Stimulated activated CD8-positive, alpha-beta memory T cell treated with anti-CD3 and anti-CD28 coated beads, Interleukin-15, amount 100 ng/mL, for 48 hours (primary cell): ENCODE results near the gene CCR1.
A peak's percentile ranks its signal among the peaks of the same experiment; 100 is the strongest.

Experiments used
- DNase-seq, 2 donors: peaks; one replicate each; pipeline ENCODE4 v3.0.0-alpha.2; 2020; ENCODE audit warnings: low read depth in 2 of 2

CCR1 gene

DNA sequence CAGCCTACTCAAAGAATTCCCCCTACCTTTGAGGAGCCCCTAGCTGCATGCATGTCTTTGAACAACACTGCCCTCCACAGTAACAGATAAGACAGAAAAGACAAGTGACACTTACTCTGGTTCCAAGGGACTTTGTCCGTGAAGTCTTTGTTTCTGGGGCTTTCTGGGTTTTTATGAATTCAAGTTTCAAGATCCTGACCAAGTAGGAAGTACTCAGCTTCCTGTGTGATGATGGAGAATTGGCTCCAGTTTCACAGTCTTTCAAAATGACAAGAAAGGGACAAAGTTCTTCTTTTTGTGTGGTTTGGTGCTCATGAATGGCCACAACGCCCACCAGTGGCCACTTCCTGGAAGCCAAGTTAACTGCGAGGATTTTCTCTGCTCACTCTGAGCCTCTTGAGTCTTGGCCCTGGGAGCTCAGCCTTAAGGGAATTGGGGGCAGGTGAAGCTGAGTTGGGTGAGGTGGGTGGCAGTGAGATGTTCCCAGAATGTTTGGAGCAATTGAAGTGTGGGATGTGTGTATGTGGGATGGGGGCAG is at the start of gene CCR1:
Gene CCR1 (minus strand): TSS at position 147 of the 538 bp plus-strand sequence. CDS start 4,000 bp downstream, outside the sequence.
- DNase-seq = peak; percentile 56 to 67

DNA sequence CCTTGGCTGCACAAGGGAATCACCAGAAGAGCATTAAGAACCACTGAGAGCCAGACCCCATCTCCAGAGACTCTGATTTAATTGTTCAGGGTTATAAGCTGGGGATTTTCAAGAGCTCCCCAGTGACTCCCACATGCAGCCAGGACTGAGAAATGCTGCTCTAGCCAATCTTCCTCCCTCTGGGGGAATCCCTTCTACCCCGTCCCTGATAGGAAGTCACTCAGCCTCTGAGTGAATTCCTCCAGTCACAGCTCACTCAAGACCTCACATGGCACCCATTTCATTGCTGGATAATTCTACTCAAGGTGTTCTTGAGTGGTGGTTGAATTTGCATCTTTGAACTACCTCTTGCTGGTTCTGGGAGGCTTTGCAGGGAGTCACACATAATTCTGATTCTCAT is 44.9 kb upstream of the CCR1 start:
- DNase-seq = no peak

DNA sequence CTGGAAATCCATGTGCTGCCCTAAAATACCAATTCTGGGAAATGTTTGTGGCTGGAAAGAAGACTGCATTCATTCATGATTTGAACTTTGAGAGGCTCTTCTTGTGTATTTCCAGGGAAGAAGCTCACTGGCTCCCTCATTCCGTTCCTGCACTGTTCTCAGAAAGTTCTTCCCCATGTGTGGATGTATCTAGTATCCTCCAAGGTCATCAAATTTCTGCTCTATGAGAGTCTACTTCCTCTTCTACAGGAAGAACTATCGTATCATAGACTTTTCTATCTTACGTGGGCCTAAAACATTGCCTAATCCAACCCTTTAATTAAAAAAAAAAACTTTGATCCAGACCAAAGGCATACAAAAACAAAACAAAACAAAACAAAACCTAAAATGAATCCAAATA is 37.0 kb upstream of the CCR1 start:
- no peak for DNase-seq

DNA sequence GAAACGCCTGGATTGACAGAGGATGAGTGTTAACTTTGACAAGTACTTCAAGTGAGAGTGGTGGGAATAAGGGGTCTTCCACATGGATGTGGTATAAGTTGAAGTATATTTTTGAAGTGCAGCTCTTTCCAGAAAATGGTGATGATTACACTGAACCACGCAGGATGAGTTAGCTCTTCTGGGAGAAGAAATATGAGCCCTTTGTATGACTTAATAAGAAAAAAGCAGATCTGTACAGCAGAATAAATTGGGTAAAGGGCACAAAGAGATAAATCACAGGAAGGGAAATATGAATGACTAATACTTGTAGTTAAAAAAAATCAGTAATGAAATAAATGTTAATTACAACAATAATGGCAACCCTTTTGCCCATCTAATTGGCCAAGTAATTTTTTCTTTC is 35.4 kb upstream of the CCR1 start:
- no peak for DNase-seq

DNA sequence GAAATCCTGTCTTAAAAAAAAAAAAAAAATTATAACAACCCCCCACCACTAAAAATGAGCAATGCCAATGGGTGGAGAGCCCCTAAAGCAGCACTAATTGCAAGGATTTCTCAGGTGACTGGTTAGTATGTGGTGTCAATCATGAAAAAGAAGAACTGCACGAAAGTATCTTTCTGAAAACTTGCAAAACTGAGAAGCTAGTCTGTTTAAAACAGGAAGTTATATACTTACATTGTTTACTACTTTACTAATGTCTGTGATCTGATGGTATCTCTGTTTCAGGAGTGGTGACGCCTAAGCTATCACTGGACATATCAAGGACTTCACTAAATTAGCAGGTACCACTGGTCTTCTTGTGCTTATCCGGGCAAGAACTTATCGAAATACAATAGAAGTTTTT is 34.0 kb upstream of the CCR1 start, which contains the start of gene CCR3:
Gene CCR3 (plus strand): TSS at position 341 of the 400 bp plus-strand sequence. CDS start 22,699 bp downstream, outside the sequence.
- DNase-seq = no peak

DNA sequence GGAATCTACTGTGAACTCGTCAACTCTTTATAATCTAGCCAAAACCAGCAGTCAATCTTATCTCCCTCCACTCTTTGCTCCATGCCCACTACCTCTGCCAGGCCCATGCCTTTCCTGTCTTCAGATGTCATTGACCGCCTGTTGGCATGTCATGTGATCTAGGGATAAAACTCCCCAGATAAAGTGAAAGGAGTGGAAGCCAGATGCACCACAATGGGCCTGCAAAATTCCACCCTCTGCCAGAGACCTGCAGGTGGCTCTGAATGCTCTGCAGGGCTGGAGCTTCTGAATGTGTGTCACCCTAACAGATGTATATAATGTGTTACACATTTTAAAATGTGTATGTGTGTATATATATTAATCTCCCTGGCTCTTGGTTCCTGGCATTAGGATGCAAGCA is 31.8 kb upstream of the CCR1 start:
- DNase-seq = no peak

DNA sequence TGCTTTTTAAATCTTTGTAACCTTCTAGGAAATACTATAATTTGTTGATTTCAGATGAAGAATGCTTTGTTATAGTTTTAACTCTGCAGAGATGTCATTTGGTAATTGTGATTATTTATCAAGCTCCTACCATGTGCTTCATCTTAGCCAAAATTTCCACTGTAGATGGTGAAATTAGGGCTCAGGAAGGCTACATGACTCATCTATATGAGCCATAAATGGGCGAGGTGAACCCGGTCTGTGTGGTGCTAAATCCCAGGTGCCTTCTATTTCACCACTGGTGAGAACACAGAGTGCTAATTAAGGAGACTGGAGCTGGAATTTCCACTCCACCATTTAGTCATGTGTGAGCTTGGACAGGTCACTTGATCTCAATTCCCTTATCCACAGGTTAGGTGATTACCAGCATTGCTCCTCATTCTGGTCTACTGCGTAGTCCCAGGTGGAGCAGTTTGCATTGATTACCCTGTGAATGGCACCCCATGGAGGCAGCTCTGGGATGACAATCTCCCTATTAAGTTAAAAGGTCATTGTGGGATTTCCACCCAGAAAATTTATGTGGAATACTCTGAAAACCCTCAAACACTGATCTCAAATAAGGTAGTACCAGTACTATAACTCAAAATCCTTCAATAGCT is 31.3 kb upstream of the CCR1 start:
- DNase-seq = no peak

DNA sequence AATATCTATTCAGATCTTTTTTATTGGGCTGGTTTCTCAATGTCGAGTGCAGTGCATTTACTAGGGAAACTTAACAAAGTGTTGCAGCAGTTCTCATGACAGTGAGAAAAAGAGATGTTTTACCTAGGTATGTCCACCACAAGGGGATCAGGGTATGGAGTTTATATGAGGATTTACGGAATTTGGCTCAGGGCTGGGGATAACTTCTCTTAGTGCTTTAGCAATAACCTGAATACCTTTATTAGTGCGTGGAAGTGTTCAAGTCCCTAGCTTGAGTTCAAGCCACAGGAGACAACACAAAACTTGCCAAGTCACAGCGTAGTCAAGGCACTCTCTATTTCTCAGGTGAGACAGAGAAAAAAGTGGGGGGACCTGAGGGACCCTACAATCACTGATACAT is 30.3 kb upstream of the CCR1 start:
- DNase-seq = no peak

DNA sequence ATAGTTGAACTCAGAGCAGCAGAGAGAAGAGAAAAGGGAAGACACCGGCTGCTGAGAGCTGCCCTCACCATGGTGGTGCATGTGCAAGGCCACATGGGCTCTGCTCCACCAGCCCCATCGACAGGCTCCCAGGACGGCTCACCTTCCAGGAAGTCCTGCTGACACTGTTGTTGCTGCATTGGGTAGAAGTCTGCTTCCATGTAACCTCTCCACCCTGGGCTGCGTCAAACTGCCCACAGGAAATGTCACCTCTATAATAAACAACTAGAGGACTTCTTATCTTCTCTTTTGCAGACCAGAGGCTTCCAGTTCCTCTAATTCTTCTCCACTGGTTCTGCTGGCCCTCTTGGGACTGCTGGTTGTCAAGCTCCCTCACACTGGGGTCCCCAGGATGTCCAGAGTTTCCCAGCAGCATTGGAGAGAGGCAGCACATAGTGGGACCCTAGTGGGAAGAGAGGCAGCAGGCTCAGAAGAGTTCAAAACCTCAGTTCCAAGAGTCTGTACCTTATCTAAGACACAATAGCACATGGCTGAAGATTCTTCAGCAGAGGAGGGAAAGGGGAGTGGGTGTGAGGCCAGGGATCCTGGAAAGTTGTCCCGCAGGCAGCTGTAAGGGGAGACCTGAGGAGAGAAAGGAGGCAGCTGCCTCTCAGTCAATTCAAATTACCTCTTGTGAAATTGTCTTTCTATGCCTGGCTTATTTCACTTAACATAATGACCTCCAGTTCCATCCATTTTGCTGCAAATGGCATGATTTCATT is 28.4 kb upstream of the CCR1 start:
- DNase-seq = no peak

DNA sequence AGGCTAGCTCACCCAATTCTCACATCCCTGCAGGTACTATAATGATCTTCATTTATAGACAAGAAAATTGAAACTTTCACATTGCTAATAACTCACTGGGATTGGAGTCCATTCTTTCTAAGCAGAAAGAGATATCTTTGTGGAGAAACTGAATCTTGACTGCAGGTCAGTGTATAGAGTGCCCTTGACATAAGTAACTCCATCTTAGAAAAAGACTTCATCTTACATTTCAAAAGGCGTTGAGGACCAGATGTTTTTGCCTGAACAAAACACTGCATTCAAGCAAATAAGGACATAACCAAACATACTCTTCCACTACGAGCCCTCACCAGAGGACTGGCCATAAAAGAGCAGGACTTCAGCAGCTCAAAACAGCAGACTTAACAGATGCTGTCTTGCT is 27.3 kb upstream of the CCR1 start:
- DNase-seq = no peak

DNA sequence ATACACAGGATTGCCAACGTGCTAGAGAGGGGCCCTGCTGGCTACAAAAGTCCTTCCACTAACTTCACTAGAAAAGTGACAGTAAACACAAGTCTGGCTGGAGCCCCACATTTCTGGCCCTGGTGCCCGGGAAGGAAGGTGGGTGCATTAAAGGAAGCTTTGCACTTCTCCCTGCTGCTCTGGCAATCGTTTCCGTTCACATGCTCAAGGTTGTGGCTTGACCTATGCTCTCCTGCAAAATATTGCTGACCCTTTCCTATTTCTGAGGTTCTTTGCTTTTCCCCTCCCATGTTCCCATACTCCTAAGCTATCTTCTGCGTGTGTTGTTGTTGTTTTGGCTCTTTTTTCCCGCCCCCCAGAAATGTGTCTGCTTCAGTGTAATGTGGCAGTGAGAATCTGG is 25.1 kb upstream of the CCR1 start:
- no peak for DNase-seq

DNA sequence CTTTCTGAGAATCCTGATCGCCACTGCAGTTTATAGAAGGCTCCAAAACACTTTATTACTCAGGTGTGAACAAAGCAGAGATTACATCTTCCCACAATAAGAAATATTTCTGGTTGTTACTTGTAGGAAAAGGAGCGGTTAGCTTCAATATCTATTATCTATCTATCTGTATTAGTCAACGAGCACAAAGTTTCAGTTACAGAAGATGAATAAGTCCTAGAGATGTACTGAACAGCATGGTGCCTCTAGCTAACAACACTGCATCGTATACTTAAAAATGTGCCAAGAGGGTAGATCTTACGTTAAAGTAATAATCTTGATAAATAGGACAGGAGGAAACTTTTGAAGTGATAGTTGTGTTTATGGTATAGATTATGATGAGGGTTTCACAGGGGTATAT is 23.2 kb upstream of the CCR1 start:
- DNase-seq = no peak

DNA sequence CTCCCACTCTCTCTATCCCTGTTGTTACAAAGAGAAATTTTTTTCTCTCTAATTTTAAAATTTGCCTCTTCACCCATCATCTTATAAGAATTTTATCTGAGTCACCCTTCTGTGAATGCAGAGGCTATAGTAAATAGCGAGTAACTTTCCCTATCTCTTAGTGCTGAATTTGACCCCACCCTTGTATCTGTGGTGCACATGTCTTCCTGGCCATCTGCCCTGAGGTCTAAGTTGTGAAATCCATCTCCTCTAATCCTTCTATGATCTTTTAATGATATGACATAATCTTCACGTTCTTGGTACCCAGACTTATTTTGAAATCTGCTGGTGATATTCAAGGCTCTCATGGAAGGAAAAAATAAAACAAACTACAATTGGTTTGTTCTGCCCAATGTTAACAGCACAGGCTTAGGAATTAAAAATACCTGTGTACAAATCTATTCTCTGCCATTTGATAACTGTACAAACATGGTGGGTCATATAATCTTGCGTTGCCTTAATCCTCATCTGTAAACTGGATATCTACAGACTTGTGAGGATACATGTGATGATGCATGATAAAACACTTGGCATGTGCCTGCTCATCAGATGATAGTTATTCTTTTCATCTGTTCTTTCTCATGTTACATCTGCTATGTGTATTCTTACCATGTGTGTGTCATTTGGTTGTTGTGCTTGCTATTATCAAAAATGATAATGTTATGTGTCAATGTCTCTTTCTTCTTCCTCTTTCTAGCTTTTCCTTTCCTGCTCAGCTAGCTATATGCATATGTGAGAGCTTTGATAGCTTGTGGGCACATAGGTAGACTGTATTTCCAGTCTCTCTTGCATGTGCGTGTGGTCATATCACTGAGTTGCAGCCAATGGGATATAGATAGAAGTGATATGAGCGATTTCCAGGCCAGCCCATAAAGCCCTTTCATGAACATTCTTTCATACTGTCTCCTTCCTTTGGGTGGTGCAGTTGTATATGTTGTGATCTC is 20.4 kb upstream of the CCR1 start:
- no peak for DNase-seq

DNA sequence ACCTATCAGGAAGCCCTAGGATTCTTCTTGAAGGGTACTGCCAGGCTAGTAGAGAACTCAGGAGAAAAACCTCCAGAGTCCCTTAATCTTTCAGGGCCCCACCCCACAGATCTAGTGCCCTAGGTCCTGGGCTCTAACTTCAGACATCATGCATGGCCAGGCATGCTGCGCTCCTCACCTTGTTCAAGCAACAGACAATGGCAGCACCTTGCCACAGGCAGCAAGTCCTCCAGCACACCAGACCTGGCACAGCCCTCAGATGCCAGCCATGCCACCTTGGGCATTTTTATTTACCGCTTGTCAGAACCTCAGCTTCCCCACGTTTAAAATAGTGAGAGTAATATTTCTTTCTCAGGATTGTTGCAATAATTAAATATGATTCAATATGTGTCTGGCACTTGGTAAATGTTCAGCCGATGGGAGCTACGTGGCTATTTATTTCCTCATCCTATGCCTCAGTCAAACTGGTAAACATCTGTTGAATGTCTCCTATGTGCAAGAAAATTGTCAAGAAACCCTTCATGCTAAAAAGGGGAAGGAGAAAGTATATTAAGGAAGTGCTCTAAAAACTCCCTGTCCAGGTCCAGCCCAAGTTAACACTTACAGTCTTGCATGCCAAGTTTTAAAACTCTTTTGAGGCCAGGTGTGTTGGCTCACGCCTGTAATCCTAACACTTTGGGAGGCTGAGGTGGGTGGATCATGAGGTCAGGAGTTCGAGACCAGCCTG is 14.5 kb upstream of the CCR1 start:
- no peak for DNase-seq

DNA sequence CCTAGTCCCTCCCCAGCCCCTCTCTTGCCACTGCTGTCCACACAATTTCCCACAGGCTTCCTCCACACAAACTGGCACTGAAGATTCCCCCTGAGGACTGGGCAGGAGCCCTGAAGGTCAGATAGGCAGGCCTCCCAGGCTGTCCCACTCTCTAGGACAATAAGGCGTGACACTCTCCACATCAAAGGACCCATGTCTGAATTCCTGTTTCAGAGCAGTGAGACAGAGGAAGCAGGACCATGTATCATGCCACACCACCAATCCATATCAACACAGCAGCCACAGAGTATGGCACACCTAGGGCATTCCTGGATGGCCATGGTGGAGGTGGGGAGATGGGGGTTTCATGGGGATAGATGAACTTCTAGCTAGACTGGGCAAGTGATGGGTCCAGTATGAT is 13.8 kb upstream of the CCR1 start:
- no peak for DNase-seq

DNA sequence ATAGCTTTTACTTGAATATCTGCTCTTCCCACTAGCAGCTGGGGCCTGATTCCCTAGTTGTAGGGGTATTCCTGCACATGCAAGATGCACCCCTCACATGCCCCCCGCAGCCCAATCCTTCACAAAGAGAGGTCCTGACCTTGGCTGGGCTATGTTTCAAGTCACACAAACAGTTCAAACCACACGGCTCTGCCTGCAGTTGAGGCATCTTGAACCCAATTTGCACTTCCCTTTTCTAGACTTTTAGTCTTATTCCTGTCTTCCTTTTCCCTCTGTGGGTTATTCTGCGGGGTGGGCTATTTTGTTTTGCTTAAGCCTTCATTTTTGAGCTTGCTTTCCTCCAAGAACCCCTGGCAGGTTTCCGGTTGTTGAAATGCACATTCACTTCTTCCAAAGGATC is 13.3 kb upstream of the CCR1 start:
- no peak for DNase-seq

DNA sequence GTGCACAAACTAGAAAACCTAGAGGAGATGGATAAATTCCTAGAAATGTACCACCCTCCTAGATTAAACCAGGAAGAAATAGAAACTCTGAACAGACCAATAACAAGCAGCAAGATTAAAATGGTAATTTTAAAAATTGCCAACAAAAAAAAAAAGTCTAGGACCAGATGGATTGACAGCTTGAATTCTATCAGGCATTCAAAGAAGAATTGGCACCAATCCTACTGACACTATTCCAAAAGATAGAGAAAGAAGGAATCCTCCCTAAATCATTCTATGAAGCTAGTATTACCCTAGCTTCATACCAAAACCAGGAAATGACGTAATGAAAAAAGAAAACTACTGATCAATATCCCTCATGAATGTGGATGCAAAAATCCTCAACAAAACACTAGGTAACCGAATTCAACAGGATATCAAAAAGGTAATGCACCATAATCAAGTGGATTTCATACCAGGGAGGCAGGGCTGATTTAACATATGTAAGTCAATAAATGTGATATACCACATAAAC is 10.1 kb upstream of the CCR1 start:
- DNase-seq = no peak

DNA sequence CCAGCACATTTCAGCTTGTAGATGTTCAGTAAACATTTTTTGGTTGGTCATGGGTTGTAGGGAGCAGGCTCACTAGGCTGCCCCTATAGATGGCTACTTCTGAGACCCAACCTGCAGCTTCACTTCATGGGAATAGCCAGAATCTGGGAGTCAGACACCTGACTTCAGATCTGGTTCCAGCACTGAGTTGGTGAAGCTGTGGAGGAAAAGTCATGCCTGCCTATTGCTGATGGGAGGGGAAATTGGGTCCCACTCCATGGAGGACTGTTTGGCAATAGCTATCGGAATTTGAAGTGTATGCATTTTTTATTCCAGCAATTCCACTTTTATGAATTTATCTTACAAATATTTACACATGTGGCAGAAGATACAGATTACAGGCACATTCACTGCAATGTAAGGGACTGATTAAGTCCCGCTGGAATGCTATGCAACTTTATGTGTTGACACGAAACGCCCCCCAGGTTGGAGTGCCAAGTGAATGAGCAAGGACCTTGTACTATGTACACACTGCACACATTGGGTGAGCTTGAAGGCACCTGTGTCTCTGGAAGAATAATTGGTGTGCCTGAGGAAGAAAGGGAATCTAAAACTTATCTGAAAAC is 7.8 kb upstream of the CCR1 start:
- no peak for DNase-seq

DNA sequence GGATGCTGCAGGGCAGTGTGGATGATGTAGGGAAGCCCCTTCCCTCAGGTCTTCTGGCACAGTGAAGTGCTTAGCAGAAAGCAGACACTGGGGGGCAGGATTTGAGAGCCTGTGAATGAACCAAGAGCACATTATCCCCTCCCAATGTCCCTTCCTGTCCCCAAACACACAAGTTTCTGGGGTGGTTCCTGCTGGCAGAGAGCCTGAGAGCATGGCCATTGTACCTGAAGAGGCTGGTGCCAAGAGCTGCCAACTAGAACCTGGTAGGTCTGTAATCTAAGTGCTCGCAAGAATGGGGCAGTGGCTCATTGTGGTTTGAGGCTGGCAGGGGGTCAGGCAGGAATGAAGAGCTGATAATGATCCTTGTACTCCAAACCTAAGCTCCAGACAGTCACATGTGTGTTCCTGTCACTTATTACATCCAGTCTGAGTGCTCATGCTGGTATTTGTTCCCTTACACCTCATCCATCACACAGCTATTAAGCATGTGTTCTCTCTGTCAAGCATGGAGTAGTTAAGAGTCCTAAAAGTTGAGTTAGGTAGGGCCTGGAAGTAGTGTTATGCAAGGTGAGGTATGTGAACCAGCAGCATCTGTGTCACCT is 6.7 kb upstream of the CCR1 start:
- DNase-seq = no peak

DNA sequence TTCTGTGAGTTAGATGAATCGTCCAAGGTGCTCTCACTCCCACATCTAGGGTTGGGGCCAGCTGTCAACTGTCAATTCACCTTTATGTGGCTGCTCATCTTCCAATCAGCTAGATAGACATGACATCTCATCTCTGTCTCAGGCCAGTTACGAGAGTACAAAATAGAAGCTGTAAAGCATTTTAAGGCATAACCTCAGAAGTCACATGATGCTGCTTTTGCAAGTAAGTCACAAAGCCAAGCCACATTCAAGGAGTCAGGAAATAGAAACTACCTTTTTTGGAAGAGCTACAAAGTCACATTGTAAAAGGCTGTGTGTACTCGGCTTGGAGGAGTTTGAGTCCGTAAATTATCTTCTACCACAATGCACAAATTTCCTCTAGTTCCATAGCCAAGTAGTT is 5.1 kb upstream of the CCR1 start:
- no peak for DNase-seq
